NOMO-1 treated with dmso at 0.1 percent for 144 hours (cell line): ENCODE results near the gene MAPK14.
"Not testable (repeated sequence)": the region's sequence is repeated elsewhere in the genome, so short reads cannot be mapped to it uniquely, and the experiment has no call there.

Experiments
- DNase-seq: peaks from one replicate; lab custom pipeline; 2025; ENCODE audit not compliant: unreplicated experiment; lab: John Stamatoyannopoulos, UW

The MAPK14 gene

DNA sequence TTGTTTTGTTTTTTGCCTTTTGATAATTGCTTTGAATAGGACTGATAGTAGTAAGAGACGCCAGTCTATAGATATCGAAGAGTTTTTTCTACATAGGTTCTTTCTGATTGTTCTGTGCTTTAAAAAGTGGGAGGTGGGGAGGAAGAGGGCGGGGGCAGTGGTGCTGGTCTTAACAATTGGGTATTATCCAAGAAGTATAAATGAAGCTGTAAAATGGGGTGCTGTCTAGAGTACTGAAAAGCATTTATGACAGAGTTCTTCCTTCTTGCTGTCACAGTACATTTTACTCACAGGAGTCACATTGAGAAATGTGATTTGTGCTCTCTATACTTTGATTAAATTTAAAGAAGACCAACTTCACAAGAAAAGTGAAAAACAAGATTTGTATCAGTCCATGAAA is 41.0 kb downstream of the MAPK14 start:
- DNase-seq = no peak

DNA sequence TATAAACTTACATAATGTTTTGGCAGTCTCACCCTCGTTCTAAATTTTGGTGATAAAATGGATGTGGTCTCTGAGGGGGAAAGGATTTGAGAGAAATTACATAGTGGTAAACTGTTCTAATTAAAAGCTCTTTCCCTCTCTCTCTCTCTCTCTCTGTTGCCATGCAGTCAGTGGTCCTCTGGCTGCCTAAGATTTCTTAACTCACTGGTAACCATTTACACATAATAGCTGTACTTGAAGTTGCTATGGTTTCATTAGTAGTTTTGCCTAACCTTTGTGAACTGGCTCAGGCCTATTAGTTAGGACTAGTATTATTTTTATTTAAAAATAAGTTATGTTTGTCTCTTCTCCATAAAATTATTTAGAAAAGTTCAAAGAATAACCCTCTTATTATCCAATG is 42.0 kb downstream of the MAPK14 start:
- no peak for DNase-seq

DNA sequence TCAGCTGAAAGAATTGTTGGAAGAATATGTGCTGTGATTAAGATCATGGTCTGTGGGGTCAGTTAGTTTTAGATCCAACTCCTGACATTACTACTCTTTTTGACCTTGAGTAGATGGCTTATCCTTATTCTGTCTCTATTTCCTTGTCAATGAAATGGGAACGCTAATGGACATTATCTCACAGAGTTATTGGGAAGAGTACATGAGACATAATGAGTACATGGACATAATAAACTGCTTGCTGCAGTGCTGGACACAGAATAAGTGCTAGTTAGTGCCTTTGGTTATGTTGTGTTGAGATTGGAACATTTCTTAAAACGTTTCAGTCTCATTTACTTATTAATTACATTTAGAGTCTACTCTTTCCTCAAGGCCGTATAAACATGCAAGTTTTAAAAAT is 42.6 kb downstream of the MAPK14 start:
- no peak for DNase-seq

DNA sequence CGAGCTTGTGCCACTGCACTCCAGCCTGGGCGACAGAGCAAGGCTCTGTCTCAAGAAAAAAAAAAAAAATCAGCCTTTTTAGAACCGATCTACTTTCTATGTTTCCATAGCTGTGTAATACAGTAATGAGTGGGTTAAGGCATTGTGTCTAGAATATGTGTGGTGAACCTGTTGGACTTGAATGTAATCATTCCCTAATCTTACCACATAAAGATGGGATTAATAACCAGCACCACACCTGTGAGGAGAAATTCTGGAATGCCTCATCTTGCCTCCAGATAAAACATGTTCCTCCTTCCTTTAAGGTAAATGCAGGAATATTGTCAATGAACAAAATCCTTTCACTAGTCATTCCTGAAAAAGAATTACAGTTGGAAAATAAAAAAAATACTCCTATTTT is 43.7 kb downstream of the MAPK14 start:
- DNase-seq = no peak

DNA sequence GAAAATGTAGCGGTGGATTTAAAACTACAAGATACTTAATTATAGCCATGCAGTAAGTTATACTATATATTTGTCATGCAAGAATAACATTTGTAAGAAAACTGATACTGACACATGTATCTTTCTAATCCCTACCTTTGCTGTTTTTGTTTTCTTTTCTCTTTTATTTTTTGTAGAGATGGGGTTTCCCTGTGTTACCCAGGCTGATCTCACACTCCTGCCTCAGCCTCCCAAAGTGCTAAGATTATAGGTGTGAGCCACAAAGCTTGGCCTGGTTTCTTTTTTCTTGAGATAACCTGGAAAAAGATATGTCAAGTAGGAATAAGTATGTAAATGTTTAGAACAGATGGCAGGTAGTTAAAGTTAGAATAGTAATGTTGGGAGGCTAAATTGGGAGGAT is 44.1 kb downstream of the MAPK14 start:
- DNase-seq = no peak

DNA sequence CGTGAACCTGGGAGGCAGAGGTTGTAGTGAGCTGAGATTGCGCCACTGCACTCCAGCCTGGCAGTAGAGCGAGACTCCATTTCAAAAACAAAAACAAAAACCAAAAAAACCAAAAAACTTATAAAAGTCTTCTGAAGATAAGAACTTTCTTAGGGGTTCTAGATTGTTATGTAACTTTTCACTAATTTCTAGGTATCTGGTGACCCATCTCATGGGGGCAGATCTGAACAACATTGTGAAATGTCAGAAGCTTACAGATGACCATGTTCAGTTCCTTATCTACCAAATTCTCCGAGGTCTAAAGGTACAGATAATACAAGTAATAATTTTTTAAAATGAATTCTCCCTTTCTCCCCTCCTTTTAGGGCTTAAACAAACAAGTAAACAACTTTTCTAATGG is 45.1 kb downstream of the MAPK14 start:
- no peak for DNase-seq

DNA sequence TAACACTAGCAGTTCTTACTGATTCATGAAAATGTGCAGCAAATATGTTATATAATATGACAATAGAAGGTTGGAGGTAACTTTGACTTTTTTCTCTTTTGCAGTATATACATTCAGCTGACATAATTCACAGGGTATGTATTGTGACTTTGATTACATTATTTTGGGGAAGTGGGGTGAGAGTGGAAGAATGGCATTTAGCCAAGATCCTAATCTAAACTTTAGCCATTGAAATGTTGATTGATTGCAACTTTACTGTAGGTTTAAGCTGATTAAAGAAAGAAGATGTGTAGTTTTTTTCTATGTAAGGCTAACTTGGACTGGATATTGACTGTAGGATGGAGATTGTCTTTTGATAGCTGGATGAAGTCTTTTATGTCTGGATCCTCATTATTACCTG is 46.0 kb downstream of the MAPK14 start:
- DNase-seq = no peak

DNA sequence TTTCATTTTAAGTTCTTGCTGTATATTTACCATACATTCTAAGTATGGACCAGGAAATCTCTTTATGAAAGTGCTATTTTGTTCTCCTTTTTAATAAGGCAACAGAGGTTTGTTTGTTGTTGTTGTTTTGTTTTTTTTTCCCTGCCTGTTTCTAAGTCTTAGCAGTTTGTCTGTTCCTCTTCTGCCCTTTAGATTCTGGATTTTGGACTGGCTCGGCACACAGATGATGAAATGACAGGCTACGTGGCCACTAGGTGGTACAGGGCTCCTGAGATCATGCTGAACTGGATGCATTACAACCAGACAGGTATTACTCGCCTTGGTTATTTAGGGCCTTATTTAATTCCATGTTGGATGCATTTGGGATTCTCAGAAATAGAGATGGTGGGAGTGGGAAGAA is 48.0 kb downstream of the MAPK14 start:
- DNase-seq = no peak

DNA sequence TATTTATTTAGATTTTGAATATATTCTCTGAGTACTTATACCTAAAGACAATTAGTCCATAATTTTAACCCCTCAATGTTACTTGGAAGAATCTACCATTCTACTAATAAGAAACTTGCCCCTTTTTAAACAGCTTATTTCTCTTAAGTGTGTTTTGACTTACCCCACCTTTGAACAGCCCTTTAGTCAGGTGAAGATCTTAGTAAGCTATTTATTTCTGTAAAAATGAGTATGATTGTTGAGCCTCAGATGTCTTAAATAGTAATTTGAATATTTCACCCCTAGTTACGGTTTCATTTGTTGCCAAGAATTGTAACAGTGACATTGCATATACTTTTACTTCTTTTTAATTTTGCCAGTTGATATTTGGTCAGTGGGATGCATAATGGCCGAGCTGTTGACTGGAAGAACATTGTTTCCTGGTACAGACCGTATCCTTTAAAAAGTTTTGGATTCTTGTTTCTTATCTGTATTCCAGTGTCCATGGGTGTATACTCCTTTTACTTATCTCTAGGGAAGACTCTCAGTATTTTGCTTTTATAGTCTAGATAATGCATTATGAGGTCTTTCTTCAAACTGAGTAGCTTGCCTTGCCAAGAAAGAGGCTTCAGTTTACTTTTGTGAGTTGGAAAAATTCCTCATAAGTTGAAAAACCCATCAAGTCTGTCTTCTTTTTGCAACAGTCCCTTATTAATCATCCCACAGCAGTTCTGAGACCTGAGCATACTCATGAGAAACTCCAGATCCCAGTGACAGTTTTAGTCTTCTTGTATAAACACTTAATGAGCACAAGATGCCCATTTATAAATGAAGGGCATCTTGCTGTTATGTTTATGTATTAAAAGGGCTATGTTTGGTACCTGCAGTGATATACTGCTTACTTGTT is 48.8 kb downstream of the MAPK14 start:
- no peak for DNase-seq

DNA sequence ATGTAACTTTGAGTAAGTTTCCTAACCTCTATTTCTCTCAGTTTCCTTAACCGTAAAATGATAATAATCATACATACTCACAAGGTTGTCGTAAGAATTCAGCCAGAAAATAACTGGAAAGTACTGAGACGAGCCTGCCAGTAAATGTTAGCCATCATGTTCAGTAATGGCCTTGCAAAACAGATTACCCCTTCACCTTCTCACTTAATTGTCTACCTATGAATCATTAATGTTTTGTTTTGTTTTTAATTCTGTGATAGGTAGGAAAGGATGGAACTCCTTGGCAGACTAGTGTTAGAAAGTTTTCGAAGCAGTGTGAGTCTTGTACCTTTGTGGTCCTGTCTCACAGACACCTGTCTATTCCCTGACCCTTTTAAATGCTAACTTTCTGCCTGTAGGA is 50.6 kb downstream of the MAPK14 start:
- DNase-seq = no peak

DNA sequence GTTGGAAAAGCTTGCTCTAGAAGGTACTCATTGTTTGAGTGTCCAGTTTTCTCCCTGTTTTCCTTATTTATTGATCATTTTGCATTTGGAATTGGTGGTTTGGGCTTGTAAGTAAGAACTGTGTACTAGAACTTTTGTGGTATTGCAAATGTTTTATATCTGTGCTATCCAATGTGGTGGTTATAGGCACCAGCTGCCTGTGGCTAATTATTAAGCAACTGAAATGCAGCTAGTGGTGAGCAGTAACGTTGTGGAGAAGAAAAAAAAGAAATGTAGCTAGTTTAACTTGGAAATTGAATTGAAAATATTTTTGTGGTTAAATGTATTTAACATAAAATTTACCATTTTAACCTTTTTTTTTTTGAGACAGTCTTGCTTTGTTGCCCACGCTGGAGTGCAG is 52.0 kb downstream of the MAPK14 start:
- DNase-seq = no peak

DNA sequence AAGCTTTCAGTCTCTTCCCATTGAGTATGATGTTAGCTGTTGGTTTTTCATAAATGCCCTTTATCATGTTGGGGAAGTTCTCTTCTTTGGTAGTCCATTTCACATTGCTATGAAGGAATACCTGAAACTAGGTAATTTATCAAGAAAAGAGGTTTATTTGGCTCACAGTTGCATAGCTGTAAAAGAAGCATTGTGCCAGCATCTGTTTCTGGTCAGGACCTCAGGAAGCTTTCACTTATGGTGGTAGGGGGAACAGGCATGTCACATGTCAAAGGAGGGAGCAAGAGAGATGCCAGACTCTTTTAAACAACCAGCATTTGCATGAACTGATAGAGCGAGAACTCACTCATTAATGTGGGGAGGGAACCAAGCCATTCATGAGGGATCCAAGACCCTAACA is 54.7 kb downstream of the MAPK14 start:
- no peak for DNase-seq

DNA sequence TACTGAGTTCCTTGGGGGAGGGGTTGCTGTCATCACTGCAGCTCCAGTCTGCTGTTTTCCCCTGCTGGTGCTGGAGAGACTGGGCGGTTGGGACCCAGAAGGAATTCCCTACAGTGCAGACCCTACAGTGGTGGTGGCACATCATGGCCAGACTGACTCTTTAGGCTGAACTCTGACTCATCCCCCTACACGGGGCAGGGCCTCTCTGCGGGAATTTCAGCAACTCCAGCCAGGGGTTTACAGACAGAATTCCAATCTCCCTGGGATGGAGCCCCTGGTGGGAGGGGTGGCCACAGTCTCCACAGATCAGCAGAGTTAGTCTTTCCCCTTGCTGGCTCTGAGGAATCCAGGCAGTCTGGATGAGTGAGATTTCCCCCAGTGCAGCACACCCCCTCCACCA is 55.8 kb downstream of the MAPK14 start:
- DNase-seq = no peak

DNA sequence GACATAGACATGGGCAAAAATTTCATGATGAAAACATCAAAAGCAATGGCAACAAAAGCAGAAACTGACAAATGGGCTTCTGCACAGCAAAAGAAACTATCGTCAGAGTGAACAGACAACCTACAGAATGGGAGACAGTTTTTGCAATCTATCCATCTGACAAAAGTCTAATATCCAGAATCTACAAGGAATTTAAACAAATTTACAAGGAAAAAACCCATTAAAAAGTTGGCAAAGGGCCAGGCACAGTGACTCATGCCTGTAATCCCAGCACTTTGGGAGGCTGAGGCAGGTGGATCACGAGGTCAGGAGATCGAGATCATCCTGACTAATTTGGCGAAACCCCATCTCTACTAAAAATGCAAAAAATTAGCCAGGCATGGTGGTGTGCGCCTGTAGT is 60.6 kb downstream of the MAPK14 start:
- not testable (repeated sequence) for DNase-seq

DNA sequence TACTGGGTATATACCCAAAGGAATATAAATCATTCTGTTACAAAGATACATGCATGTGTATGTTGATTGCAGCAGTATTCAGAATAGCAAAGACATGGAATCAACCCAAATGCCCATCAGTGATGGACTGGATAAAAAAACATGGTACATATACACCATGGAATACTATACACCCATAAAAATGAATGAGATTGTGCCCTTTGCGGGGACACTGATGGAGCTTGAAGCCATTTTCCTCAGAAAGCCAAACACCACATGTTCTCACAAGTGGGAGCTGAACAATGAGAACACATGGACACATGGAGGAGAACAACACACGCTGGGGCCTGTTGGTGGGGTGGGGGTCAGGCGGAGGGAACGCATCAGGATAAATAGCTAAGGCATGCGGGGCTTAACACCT is 61.4 kb downstream of the MAPK14 start:
- no peak for DNase-seq

DNA sequence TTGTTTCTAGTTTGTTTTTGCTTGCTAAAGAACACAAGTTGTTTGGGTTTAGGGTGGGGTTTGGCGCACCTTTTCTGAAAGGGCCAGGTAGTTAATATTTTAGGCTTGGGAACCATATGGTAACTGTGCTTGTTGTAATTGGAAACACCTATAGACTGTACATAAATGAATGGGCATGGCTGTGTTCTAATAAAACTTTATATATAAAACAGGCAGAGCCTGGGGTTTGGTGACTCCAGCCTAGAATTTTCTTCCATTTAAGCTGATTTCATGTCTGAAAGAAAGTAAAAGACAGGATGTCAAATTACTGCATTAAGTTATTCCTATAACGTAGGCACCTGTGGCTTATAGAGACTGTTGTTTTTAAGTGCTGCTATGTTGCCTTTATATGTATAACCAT is 66.6 kb downstream of the MAPK14 start:
- no peak for DNase-seq

DNA sequence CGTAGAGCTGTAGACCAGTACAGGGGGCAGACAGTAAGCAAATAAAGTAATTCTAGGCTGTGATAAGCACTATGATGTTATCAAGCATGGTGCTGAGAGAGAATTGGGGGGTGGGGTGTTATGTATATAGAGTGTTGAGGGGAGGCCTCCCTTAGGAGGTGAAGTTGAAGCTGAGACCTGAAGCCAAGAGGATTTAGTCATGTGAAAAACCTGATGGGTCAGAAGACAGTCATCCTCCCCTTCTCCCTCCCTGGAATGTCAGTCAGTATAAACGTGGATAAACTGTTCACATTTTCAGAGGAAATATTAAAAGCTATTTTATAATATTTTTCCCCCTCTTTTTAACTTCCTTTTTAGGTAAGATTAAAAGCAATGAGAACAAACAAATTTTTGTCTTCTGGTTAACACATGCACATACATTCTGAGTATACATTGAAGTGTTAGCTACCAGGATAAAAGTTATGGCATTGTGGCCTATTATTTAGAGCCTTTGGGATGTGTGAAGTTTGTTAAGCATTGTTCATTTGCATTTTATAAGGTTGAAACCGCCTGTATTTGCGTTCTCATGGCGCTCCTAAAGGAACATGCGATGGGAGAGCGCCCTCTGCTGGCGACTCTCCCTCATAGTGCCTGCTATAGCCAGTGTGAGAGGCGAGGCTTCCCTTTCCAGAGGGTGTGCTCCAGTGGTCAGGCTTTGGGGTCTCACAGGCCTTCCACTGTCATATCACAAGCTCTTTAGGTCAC is 67.3 kb downstream of the MAPK14 start:
- peak; percentile 23 for DNase-seq

DNA sequence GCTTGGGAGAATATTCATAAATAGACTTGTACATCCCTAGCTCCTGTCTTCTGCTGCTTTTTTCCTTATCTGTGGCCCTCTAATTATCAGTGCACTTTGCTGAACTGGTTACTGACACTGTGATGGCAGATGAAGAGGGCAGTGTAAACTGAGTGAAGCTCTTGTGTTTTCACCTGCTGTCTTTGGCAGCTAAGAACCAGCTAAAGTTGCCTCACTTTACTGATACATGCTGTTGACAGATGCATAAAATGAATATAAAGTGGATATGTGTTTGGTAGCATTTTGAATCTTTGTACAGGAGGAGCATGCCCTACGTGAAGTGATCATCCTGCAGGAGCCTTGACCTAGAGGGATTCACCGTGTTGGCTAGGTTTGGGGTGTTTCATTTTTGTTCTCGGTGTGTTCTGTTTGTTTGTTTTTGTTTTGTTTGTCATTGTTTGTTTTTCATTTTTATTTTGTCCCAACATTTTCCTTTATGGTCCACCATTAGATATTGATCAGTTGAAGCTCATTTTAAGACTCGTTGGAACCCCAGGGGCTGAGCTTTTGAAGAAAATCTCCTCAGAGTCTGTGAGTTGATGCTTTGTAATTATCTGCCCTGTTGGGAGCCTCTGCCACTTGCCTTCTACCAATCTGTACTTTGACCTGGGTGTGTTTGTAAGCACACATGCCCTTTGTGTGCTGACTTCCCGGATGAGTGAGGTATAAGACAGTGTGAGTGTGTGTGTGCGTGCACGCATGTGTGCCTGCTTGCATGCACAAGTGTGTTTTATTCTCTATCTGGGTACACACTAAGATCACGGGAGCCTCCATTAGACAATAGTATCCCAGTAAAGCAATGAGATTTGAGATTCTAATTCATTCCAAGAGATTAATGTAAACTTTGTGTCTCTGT is 68.1 kb downstream of the MAPK14 start:
- no peak for DNase-seq

DNA sequence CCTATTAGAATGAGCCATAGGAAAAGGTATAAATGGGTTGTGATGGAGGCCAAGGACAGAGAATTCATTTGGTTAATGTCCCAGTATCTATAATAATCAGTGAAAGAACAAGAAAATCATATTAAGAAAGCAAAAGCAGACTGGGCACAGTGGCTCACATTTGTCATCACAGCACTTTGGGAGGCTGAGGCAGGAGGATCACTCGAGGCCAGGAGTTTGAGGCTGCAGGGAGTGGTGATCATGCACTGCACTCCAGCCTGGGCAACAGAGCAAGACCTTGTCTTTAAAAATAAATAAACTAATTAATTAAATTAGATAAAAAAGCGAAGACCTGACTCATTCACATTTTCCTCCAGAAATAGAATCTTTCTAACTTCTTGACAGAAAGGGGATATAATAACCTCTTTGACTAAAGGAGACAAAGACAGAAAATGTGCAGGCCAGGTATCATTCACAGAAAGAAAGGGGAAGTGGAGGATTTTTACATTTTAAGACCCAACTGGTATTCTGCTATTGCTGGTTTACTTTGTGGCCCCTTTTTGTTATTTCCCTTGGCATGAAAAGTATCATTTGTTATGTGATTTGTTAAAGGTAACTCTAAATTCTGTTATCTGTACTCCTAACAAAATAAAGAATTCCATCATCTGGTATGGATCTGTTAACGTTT is 70.8 kb downstream of the MAPK14 start:
- no peak for DNase-seq

DNA sequence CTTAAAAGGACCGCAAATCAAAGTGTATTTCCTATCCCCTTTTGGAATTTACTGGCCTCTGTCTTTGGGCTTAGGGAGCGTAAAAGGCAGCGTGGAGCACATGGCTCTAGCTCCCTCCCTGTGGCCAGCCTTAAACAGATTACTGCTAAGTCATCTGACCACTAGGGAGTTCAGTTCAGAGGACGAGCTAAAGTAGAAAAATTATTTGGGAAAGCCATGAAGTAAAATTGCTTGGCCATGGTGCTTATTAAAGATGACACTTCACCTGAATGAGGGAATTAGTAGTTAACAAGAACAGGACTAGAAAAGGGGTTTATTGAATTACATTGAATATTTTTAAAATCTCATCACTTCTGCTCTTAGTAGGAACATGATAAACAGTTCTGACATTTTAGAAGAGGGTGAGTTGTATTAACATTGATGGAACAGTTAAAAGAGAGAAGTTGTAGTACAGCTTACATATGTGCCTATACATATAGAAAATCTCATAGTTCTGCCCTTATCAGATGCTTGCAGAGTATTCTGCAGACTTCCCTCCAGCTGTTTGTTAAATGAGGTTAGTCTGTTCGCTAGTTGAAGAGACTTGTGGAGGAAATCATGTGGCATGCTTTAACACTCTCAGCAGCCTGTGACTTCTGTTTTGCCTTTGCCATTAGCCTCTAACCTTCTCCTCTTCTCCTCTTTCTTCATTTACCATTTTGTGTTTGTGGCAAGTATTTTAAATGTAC is 71.5 kb downstream of the MAPK14 start:
- DNase-seq = no peak
